Effector memory CD8-positive, alpha-beta T cell (primary cell): ENCODE results near the gene DIO2.

Experiments
- ATAC-seq: fragments of 150-1000 bp; cut with Tn5 transposase; replicated peaks from 2 replicates; pipeline ENCODE4 v1.10.0; 2021; ENCODE audit warnings: mild to moderate bottlenecking, moderate library complexity
- DNase-seq, 3 experiments: peaks; one replicate each; pipeline ENCODE4 v3.0.0; 2021
- H3K27ac Mint-ChIP-seq, 2 donors: one replicate each; pipeline ENCODE4 v1.8.0; 2022; ENCODE audit warnings: mild to moderate bottlenecking in 2 of 2, mixed read lengths in 2 of 2, moderate library complexity in 2 of 2
- H3K27me3 Mint-ChIP-seq, 2 donors: one replicate each; pipeline ENCODE4 v1.8.0; 2022; ENCODE audit warnings: mixed read lengths in 2 of 2
- H3K36me3 Mint-ChIP-seq: one replicate; pipeline ENCODE4 v1.8.0; 2022; ENCODE audit warnings: mild to moderate bottlenecking, moderate library complexity, mixed read lengths; ENCODE audit not compliant: insufficient read depth
- H3K4me1 Mint-ChIP-seq, 2 donors: one replicate each; pipeline ENCODE4 v1.8.0; 2022; ENCODE audit warnings: low read depth in 2 of 2, mixed read lengths in 2 of 2
- H3K4me3 Mint-ChIP-seq, 2 donors: one replicate each; pipeline ENCODE4 v1.8.0; 2022; ENCODE audit warnings: mild to moderate bottlenecking in 2 of 2, mixed read lengths in 2 of 2, moderate library complexity in 2 of 2
- H3K9me3 Mint-ChIP-seq, 2 donors: one replicate each; pipeline ENCODE4 v1.8.0; 2022; ENCODE audit warnings: mixed read lengths in 2 of 2
- total RNA-seq, 9 experiments: gene quantifications; one replicate each; lab custom pipeline; 2026; lab: John Stamatoyannopoulos, UW

The DIO2 gene
- 0 to 0.32 (median 0) reads per million in 9 experiments for total RNA-seq

- DNase-seq: no peak
- H3K4me1 Mint-ChIP-seq: no peaks in the 10 kb centered on the region
- no peaks in the 10 kb centered on the region for H3K27me3 Mint-ChIP-seq
- no peak within 1 kb of the TSS for H3K4me3 Mint-ChIP-seq
- no peaks in the 10 kb centered on the region for H3K36me3 Mint-ChIP-seq
- H3K9me3 Mint-ChIP-seq: peaks cover 6 to 8% of the 10 kb centered on the region in 2 donors
- ATAC-seq: no peak
- H3K27ac Mint-ChIP-seq: no peak within 1 kb of the TSS
Measured at GRCh38 chr14:80211153-80212022, at the start of gene DIO2. TSS of gene DIO2 (minus strand) at chr14:80211504. CDS start at chr14:80211472, 32 bp downstream.

- H3K36me3 Mint-ChIP-seq: no peaks in the 10 kb centered on the region
- H3K9me3 Mint-ChIP-seq: peaks cover 0 to 10% of the 10 kb centered on the region in 2 donors
- no peak overlapping the region for H3K4me3 Mint-ChIP-seq
- H3K27ac Mint-ChIP-seq: no peak overlapping the region
- ATAC-seq (no peak), DNase-seq (no peak)
- H3K27me3 Mint-ChIP-seq: no peaks in the 10 kb centered on the region
- H3K4me1 Mint-ChIP-seq: no peaks in the 10 kb centered on the region
Measured at GRCh38 chr14:80260645-80261044, 49.3 kb upstream of the DIO2 start.

GRCh38 chr14:80239631-80240030 lies 28.3 kb upstream of the DIO2 start:
- Mint-ChIP-seq H3K4me1 (no peaks in the 10 kb centered on the region), H3K9me3 (peaks cover 8 to 26% of the 10 kb centered on the region in 2 donors), H3K27me3 (no peaks in the 10 kb centered on the region), H3K36me3 (no peaks in the 10 kb centered on the region), H3K4me3 (no peak overlapping the region), H3K27ac (no peak overlapping the region)
- DNase-seq (no peak), ATAC-seq (no peak)

- Mint-ChIP-seq H3K27me3 (no peaks in the 10 kb centered on the region), H3K4me1 (no peaks in the 10 kb centered on the region), H3K36me3 (no peaks in the 10 kb centered on the region), H3K9me3 (peaks cover 8 to 26% of the 10 kb centered on the region in 2 donors), H3K27ac (no peak overlapping the region), H3K4me3 (no peak overlapping the region)
- DNase-seq (no peak), ATAC-seq (no peak)
Measured at GRCh38 chr14:80237143-80237542, 25.8 kb upstream of the DIO2 start.

GRCh38 chr14:80233470-80234089 lies 22.3 kb upstream of the DIO2 start:
- Mint-ChIP-seq H3K27ac (no peak overlapping the region), H3K36me3 (no peaks in the 10 kb centered on the region), H3K27me3 (no peaks in the 10 kb centered on the region), H3K4me3 (no peak overlapping the region), H3K9me3 (peaks cover 10 to 26% of the 10 kb centered on the region in 2 donors), H3K4me1 (no peaks in the 10 kb centered on the region)
- no peak for DNase-seq
- no peak for ATAC-seq

DNA sequence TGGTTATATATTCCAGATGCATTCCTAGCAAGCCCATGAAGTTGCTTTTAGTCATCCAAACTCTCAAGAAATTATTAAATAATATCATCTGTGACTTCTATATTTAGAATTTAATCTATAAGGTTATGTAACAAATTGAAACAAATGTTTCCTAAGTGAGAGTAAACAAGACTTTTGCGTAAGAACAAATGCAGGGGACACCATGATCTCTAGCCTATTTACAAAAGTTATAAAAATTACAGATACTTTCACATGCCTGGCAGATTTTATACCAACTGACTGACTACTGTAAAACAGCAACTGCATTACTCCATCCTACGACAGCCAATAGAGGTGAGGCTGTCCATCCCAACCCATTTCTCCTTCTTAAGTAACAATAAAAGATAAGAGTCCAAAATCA lies 20.4 kb upstream of the DIO2 start:
- Mint-ChIP-seq H3K4me3 (no peak overlapping the region), H3K4me1 (no peaks in the 10 kb centered on the region), H3K9me3 (peaks cover 12 to 22% of the 10 kb centered on the region in 2 donors), H3K36me3 (no peaks in the 10 kb centered on the region), H3K27me3 (no peaks in the 10 kb centered on the region), H3K27ac (no peak overlapping the region)
- ATAC-seq (no peak), DNase-seq (no peak)

GRCh38 chr14:80223696-80224465 lies 12.6 kb upstream of the DIO2 start:
- Mint-ChIP-seq H3K9me3 (peaks cover 5 to 6% of the 10 kb centered on the region in 2 donors), H3K4me3 (no peak overlapping the region), H3K27ac (no peak overlapping the region), H3K36me3 (peaks cover 3% of the 10 kb centered on the region), H3K4me1 (no peaks in the 10 kb centered on the region), H3K27me3 (no peaks in the 10 kb centered on the region)
- DNase-seq (no peak), ATAC-seq (no peak)

DNA sequence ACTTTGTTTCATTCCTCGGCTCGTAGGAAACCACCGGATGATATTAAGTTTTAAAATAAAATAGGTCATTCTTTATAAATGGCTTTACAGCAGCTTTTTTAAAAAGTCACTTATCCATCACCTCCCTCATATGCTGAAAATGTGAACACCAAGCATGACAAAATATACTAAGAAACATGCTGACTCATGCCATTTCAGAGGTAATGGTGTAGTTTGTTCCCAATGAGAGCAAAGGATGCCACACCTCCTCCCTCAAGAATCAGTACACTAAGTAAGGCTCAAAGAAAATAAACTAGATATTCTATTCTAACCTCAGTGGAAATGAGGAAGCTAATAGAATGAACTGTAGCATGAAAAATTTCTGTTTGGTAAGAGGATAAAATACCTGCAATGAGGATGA lies 5.5 kb upstream of the DIO2 start:
- no peak for ATAC-seq
- no peaks in the 10 kb centered on the region for H3K27me3 Mint-ChIP-seq
- H3K9me3 Mint-ChIP-seq: peaks cover 0 to 2% of the 10 kb centered on the region in 2 donors
- no peak overlapping the region for H3K27ac Mint-ChIP-seq
- H3K36me3 Mint-ChIP-seq: peaks cover 3% of the 10 kb centered on the region
- no peak overlapping the region for H3K4me3 Mint-ChIP-seq
- DNase-seq: no peak
- H3K4me1 Mint-ChIP-seq: no peaks in the 10 kb centered on the region

- no peak for ATAC-seq
- H3K27me3 Mint-ChIP-seq: no peaks in the 10 kb centered on the region
- DNase-seq: no peak
- H3K4me3 Mint-ChIP-seq: no peak overlapping the region
- H3K9me3 Mint-ChIP-seq: peaks cover 0 to 2% of the 10 kb centered on the region in 2 donors
- no peak overlapping the region for H3K27ac Mint-ChIP-seq
- H3K4me1 Mint-ChIP-seq: no peaks in the 10 kb centered on the region
- H3K36me3 Mint-ChIP-seq: peaks cover 3% of the 10 kb centered on the region
Measured at GRCh38 chr14:80215756-80216581, 4.7 kb upstream of the DIO2 start.

GRCh38 chr14:80215081-80215480 lies 3.8 kb upstream of the DIO2 start:
- H3K4me1 Mint-ChIP-seq: no peaks in the 10 kb centered on the region

DNA sequence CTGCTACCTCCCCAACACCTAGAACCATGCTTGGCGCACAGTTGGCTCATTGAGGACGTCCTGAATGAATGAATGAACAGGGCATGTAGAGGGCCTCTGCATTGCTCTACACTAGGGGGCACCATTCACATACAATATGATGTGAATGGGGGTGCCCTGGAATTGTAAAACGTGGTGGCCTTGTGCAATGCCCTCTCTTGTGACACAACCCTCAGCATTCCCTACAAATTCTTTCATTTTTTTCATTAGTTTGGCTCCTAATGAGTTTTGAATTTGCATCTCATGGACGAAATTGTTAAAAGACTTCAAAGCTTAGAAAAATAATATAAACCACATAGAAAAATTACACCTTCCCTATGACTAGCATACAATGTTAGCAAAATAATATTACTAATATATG lies 2.3 kb upstream of the DIO2 start:
- Mint-ChIP-seq H3K9me3 (peaks cover 0 to 6% of the 10 kb centered on the region in 2 donors), H3K4me3 (no peak overlapping the region), H3K27ac (no peak overlapping the region), H3K36me3 (no peaks in the 10 kb centered on the region), H3K4me1 (no peaks in the 10 kb centered on the region), H3K27me3 (no peaks in the 10 kb centered on the region)
- ATAC-seq (no peak), DNase-seq (no peak)

More at GRCh38 chr14:80215081-80215480, 3.8 kb upstream of the DIO2 start:
- ATAC-seq (no peak), DNase-seq (no peak)
- H3K27me3 Mint-ChIP-seq: no peaks in the 10 kb centered on the region
- no peaks in the 10 kb centered on the region for H3K36me3 Mint-ChIP-seq
- H3K9me3 Mint-ChIP-seq: peaks cover 0 to 4% of the 10 kb centered on the region in 2 donors
- no peak overlapping the region for H3K27ac Mint-ChIP-seq
- no peak overlapping the region for H3K4me3 Mint-ChIP-seq

GRCh38 chr14:80212023-80212397 lies 706 bp upstream of the DIO2 start:
- no peaks in the 10 kb centered on the region for H3K36me3 Mint-ChIP-seq
- no peak overlapping the region for H3K4me3 Mint-ChIP-seq
- H3K4me1 Mint-ChIP-seq: no peaks in the 10 kb centered on the region
- peaks cover 3 to 6% of the 10 kb centered on the region in 2 donors for H3K9me3 Mint-ChIP-seq
- no peak for ATAC-seq
- DNase-seq: no peak
- H3K27me3 Mint-ChIP-seq: no peaks in the 10 kb centered on the region
- no peak overlapping the region for H3K27ac Mint-ChIP-seq

- Mint-ChIP-seq H3K27me3 (no peaks in the 10 kb centered on the region), H3K4me1 (no peaks in the 10 kb centered on the region), H3K4me3 (no peak overlapping the region), H3K9me3 (peaks cover 5 to 8% of the 10 kb centered on the region in 2 donors), H3K36me3 (no peaks in the 10 kb centered on the region), H3K27ac (no peak overlapping the region)
- ATAC-seq (no peak), DNase-seq (no peak)
Measured at GRCh38 chr14:80208461-80208860, 2.8 kb downstream of the DIO2 start.
